ENCODE data around the gene TRAIP. TPM values are rescaled to one million over a fixed set of nuclear protein-coding genes. Genes with fewer than 3 reads are reported as not detected.
A peak's percentile ranks its signal among the peaks of the same experiment; 100 is the strongest.

The TRAIP gene
- total RNA-seq, 1 experiment from 2014 or later: 12.8 TPM

DNA sequence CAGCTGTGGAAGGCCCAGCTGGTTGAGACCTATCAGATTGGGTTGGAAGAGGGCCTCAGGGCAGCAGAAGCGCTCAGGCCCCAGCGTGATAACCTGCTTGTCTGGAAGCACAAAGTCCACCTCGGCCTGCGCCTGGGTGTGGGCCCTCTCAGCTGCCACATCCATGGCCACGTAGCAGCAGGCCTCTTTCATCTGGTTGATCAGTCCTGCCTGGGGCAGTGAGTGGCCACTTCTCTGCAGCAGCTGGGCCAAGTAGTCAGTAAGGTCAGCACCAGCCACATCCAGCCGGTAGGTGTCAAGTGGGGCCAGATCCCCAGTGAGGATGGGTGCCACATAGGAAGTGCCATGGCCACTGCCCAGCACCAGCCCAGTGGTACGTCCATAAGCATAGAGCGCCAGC, 17.3 kb upstream of the TRAIP start:
- DNase-seq (ENCODE audit: low spot score): no peak

GRCh38 chr3:49872801-49873281, 16.5 kb upstream of the TRAIP start:
- DNase-seq (ENCODE audit: low spot score): no peak

DNA sequence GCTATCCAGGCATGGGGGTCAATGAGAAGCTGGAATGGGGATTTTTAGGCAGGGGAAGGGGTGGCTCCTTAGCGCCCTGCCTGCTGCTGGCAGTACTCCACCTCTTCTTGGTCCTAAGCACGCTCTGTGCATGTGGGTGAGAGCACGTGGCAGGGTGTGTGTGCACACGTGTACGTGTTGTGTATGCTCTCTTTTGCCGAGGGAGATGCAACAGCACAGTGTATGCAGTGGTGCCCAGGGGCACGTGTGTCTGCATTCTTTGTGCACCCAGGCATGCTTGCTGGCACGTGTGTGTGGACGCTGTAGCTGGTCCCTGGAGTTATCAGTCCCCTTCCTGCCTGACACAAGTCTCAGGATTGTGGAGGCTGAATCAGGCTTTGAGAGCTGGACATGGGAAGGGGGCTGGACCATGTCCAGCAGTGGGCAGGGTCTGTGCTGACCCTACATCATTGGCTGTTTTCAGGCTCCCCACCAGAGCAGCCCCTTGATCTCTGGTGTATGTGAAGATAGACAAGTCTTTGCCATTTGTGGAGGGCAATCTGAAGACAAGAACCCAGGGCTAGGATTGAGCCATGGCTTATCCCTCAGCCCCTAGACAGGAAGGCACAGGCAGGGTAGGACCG, 15.3 kb upstream of the TRAIP start:
- no peak for DNase-seq (ENCODE audit: low spot score)

GRCh38 chr3:49869525-49870126, 13.3 kb upstream of the TRAIP start, which contains the start of gene CAMKV:
Gene CAMKV (minus strand): TSS chr3:49869906. CDS start chr3:49862388, 7,518 bp downstream.
- no peak for DNase-seq (ENCODE audit: low spot score)

DNA sequence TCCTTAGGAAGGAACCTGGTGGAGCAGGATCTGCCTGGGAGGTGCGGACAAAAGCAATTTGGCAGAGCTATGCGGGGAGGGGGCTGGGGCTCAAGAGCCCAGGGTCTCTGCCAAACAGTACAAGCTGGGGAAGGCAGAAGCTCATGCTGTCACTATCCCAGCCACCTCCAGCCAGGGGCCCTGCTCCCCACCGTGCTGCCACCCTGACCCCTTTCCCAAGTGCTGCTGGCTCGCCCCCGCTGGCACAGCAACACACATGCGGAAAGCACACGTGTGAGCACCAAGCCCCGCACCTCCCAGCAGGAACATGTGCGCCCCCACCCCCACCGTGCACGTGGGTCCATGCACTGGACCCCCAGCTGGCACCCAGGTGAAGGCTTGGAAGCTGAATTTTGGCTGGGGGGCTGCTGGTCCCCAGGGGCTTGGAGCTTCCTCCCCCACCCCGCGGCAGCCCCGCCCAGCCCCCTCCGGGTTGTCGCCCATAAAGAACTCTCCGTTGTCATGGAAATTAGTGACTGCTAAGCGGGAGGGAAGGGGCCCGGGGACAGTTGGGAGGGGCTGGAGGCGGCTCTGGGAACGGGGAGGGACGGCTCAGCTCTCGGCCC, 12.6 kb upstream of the TRAIP start:
- no peak for DNase-seq (ENCODE audit: low spot score)

DNA sequence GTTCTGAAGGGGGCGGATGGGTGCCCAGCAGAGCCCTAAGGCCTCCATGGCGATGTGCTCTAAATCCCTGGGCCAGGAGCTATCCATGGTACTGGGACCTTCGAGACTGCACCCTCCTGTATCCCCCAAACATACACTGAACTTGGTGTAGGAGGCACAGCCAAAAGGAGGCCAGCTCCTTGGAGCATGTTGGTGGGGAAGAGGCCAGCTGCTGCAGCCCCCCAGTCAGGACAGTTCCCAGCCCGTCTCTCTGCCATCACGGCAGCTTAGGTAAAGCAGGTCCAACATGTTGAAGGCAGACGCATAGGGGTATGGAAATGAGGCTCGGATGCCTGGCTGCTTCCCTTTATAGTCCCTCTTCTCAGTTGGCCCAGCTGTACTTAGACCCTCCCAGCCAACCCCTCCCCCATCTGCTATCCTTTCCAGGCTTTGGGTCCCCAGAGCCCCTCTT, 11.5 kb upstream of the TRAIP start:
- peak; percentile 30 for DNase-seq (ENCODE audit: low spot score)

- DNase-seq (ENCODE audit: low spot score): no peak
These were observed 11.0 kb upstream of the TRAIP start for GRCh38 chr3:49867400-49867799.

DNA sequence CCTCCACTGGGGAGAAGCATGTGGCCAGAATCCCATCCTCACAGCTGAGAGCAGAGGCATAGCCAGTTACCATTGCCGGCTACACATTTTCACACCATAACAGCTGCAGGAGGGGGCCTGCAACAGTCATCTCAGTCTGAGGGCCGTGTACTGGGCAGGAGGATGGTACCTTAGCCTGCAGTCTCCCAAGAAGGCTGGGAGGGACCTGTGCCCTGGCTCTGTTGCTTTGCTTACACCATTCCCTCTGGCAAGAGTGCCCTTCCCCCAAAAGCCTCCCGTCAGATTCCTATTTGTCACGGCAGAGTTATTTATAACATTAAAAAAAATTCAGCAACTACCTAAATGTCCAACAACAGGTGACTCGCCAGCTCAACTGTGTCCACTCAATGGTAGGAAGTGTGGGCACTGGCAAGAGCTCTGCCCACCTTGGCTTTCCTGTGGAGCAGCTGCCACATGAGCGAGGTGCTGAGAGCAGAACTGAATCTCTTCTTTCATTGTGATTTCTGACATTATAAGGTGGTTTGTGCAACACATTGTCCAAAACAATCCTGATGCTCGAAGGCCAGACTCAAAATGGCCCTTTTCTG, 8.9 kb upstream of the TRAIP start:
- DNase-seq (ENCODE audit: low spot score): no peak

- DNase-seq (ENCODE audit: low spot score): no peak
These were observed 8.1 kb upstream of the TRAIP start for GRCh38 chr3:49864505-49864904.

- DNase-seq (ENCODE audit: low spot score): no peak
These were observed 3.4 kb upstream of the TRAIP start for GRCh38 chr3:49859576-49860305.

DNA sequence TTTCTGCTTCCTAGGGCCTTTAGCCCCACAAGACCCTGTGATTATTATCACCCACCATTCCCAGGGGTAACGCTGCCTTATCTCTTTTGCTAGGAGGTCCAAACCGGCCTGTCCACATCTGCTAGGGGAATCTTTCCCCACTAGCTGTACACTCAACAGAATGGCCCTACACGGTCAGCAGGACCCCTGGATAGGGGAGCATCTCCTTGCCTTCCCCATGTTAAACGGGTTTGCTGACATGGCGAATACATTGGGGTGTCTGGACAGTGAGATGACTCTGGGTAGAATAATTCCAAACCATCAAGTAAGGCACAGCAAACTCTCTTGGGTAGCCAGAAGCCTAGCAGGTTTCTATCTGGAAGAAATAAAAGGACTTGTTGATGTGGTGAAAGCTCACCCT, 702 bp downstream of the TRAIP start:
- no peak for DNase-seq (ENCODE audit: low spot score)

GRCh38 chr3:49845694-49846093, 10.7 kb downstream of the TRAIP start:
- DNase-seq (ENCODE audit: low spot score): no peak

DNA sequence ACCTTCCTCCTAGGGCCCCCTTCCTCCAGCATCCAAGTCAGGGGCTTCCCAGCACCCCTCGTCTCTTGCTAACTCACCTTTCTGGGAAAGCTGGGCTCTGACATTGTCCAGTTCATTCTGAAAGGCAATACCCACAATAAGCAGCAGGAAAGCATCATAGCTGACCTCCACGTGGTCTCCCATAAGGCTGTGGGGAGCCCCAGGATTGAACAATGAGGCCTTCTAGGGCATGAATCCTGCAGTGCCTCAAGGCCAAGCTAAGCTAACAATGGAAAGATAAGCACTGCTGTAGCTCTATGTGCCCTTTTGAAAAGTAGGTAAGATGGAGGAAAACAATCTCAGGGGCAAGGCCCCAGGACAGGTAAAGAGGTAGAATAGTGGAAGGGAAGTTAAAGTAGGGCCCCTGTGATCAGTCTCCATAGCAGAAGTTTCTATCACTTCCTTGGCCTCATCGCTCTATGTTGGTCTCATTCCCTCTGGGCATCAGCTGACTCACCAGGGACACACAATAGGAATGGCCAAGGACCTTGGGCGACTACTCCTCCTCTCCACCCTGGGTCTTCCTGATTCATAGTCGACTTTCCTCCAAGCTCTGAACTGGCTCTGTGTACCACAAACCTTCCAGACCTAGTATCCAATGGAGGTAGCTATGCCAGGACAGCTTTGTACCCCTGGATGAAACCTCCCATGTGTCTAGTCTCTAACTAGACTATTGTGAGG, 11.7 kb downstream of the TRAIP start:
- DNase-seq (ENCODE audit: low spot score): no peak

- no peak for DNase-seq (ENCODE audit: low spot score)
These were observed 13.4 kb downstream of the TRAIP start for GRCh38 chr3:49842843-49843517.

- DNase-seq (ENCODE audit: low spot score): no peak
These were observed 14.6 kb downstream of the TRAIP start for GRCh38 chr3:49841806-49842205.

GRCh38 chr3:49841126-49841696, 15.2 kb downstream of the TRAIP start:
- no peak for DNase-seq (ENCODE audit: low spot score)

- no peak for DNase-seq (ENCODE audit: low spot score)
These were observed 16.0 kb downstream of the TRAIP start for GRCh38 chr3:49840388-49840787.

DNA sequence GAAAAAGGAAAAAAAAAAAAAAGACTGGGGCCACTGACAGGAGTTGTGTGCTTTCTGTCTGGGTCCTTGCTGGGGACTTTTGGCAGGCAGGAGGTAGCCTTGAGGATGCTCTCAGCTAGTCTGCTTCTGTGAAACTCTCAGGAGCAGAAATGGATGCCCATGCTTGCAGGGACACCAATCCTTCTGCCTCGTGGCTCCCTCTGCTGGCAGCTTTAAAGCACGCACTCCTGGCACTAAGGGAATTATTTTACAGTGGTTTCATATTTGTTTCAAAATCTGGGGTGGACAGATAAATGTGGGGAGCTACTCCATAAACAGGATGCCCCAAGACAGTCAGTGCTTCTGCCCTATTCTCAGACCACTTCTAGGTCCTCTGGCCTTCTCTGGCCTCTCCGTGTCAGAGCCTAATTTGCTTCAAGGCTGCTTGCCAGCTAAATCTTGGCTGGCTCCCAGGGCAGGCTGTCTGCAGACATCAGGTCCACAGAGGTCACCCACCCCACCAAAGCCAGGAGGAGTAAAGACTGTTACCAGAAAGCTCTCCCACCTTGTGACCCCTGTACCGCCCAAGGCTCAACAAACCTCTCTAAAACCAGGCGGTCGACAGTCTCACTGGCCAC, 17.1 kb downstream of the TRAIP start:
- peak; percentile 67 for DNase-seq (ENCODE audit: low spot score)

DNA sequence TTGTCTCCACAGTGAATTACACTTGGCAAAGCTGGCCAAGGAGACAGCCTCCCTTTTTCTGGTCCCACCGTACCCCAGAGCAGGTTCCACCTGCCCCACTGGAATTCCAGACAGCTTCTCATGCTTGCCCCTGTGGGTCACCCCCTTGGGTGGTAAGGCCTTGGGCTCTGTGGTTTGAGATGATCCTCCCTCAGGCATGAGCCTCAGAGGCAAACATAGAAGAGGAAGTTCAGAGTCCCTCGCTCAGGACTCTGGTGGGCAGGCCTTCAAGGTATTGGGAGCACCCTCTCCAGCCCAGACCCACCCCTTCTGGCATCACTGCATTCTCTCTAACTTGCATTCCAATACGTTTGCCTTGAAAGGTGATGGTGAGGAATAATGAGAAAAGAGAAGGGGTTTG, 25.0 kb downstream of the TRAIP start:
- DNase-seq (ENCODE audit: low spot score): no peak

DNA sequence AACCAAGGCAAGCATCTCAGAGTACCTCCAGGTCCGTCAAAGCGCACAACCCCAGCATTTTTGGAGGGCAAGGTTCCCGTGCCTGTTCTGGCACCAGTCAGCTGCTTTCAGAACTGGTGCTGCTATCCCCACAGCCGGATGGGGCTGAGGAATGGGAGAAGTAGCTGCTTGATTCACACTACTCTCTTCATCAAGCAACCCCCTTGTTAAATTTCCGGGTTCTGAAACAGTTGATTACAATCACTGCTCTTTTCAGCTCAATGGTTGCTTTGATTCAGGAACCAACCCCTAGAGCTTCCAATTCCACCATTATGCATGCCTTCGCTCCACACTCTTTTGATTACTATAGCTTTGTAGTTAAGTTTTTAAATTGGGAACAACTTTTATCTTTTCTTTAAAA, 30.3 kb downstream of the TRAIP start:
- DNase-seq (ENCODE audit: low spot score): no peak

Measured in A172 (cell line).